GM12878 (cell line): Measurements from ENCODE around the gene VPS8. TPM values are rescaled to one million over a fixed set of nuclear protein-coding genes. Genes with fewer than 3 reads are reported as not detected.
"Not testable (repeated sequence)": the region's sequence is repeated elsewhere in the genome, so short reads cannot be mapped to it uniquely, and the experiment has no call there.

Source experiments
- ATAC-seq: fragments of 200-7000 bp; cut with Tn5 transposase; 3 replicates; pipeline ENCODE4 v1.9.1; 2020; ENCODE audit warnings: mild to moderate bottlenecking, moderate library complexity
- BruUV-seq: library from RNA; stranded (reverse); fragments of 400-500 nt; replicated peaks from 2 replicates; lab custom pipeline; 2021; lab: Mats Ljungman, UMichigan
- CTCF ChIA-PET: fragments of 300-600 bp; sonication (Branson Sonifier 250); formaldehyde crosslinking; extraction: SDS; loops from one replicate; lab custom pipeline; 2021; ENCODE audit warnings: inconsistent platforms; lab: Yijun Ruan, JAX
- POLR2A ChIA-PET: fragments of 350-600 bp; formaldehyde crosslinking; extraction: SDS; loops from one replicate; lab custom pipeline; 2021; ENCODE audit warnings: inconsistent platforms; lab: Charles Lee
- RAD21 ChIA-PET: fragments of 300-600 bp; sonication (Branson Sonifier 250); formaldehyde crosslinking; loops from one replicate; lab custom pipeline; 2023; ENCODE audit warnings: antibody characterized with exemption; ENCODE audit not compliant: unreplicated experiment; lab: Charles Lee
- SMC1A ChIA-PET: fragments of 300-600 bp; sonication (Branson Sonifier 250); formaldehyde crosslinking; loops from one replicate; lab custom pipeline; 2023; ENCODE audit not compliant: unreplicated experiment, uncharacterized antibody; lab: Charles Lee
- DNase-seq: peaks from one replicate; pipeline ENCODE4 v3.0.0-alpha.2; 2011; ENCODE audit warnings: low read depth, low spot score
- FAIRE-seq: peaks from 3 replicates; lab custom pipeline; 2011; peaks lifted over from hg19 to GRCh38; lab: Jason Lieb, UNC
- H2AFZ ChIP-seq: 2 replicates; pipeline ENCODE4 v1.6.0; 2011; ENCODE audit warnings: low read depth, low read length, control low read depth; ENCODE audit not compliant: control insufficient read depth
- H3K27ac ChIP-seq: 2 replicates; pipeline ENCODE4 v1.5.1; 2011; ENCODE audit warnings: control low read depth; ENCODE audit not compliant: control insufficient read depth, insufficient read depth
- H3K27me3 ChIP-seq, 2 experiments: replicated peaks in 1 of 2; 2 replicates each; pipeline versions ENCODE4 v1.6.0 to v1.6.1; 2011; ENCODE audit warnings: low read length in 1 of 2; ENCODE audit not compliant: control insufficient read depth in 2 of 2, insufficient read depth in 2 of 2
- H3K36me3 ChIP-seq, 2 experiments: 2 replicates each; pipeline ENCODE4 v1.5.1; 2011; ENCODE audit warnings: low read length in 1 of 2; ENCODE audit not compliant: control insufficient read depth in 2 of 2, insufficient read depth in 2 of 2
- H3K4me1 ChIP-seq: 2 replicates; pipeline ENCODE4 v1.6.1; 2011; ENCODE audit warnings: mild to moderate bottlenecking, low read length, moderate library complexity, mixed read lengths; ENCODE audit not compliant: control insufficient read depth, insufficient read depth
- H3K4me2 ChIP-seq: 2 replicates; pipeline ENCODE4 v1.6.0; 2011; ENCODE audit warnings: control low read depth; ENCODE audit not compliant: control insufficient read depth, insufficient read depth
- H3K4me3 ChIP-seq: fragments of 200-600 bp; sonication (generic); 2 replicates; pipeline ENCODE4 v1.5.1; 2016
- H3K79me2 ChIP-seq: 2 replicates; pipeline ENCODE4 v1.6.0; 2011; ENCODE audit warnings: low read length; ENCODE audit not compliant: control insufficient read depth, insufficient read depth
- H3K9ac ChIP-seq: 2 replicates; pipeline ENCODE4 v1.8.0; 2011; ENCODE audit warnings: low read length, control low read depth, mixed read lengths; ENCODE audit not compliant: control insufficient read depth, insufficient read depth
- H3K9me3 ChIP-seq: replicated peaks from 3 replicates; pipeline ENCODE4 v1.5.1; 2011; ENCODE audit warnings: mild to moderate bottlenecking, low read length; ENCODE audit not compliant: control insufficient read depth, insufficient read depth
- H4K20me1 ChIP-seq: 2 replicates; pipeline ENCODE4 v1.6.0; 2011; ENCODE audit not compliant: control insufficient read depth, insufficient read depth
- ATF2 ChIP-seq: IDR thresholded peaks from 2 replicates; pipeline ENCODE4 v1.6.1; 2012; ENCODE audit warnings: low read length, inconsistent platforms
- CBFB ChIP-seq: IDR thresholded peaks from 2 replicates; pipeline ENCODE4 v1.6.1; 2016; ENCODE audit warnings: antibody characterized with exemption, low read depth
- E2F8 ChIP-seq: fragments of 450-650 bp; IDR thresholded peaks from 2 replicates; pipeline ENCODE4 v1.6.1; 2018; ENCODE audit warnings: mild to moderate bottlenecking, low read depth, moderate library complexity; ENCODE audit not compliant: partially characterized antibody
- MAX ChIP-seq: IDR thresholded peaks from 2 replicates; pipeline ENCODE4 v1.6.1; 2012; ENCODE audit warnings: low read depth, low read length, improper control_type of control experiment
- PBX3 ChIP-seq: IDR thresholded peaks from 2 replicates; pipeline ENCODE4 v1.6.1; 2011; ENCODE audit warnings: mild to moderate bottlenecking, low read depth, low read length, moderate library complexity; ENCODE audit not compliant: insufficient replicate concordance
- RAD51 ChIP-seq: fragments of 450-650 bp; IDR thresholded peaks from 2 replicates; pipeline ENCODE4 v1.6.1; 2016; ENCODE audit warnings: moderate library complexity, mild to moderate bottlenecking, inconsistent platforms
- SMAD5 ChIP-seq: IDR thresholded peaks from 2 replicates; pipeline ENCODE4 v1.6.1; 2016; ENCODE audit warnings: antibody characterized with exemption, low read depth
- SP1 ChIP-seq: IDR thresholded peaks from one replicate; pipeline ENCODE4 v1.6.1; 2011; ENCODE audit warnings: low read depth, low read length
- ZNF274 ChIP-seq: IDR thresholded peaks from one replicate; pipeline ENCODE4 v1.8.0; 2011; ENCODE audit not compliant: insufficient read length, insufficient read depth
- WGBS: methylation state at CpG from one replicate; pipeline ENCODE4 v1.1.6; 2016; ENCODE audit warnings: low lambda C conversion rate; ENCODE audit not compliant: insufficient replicate concordance, insufficient coverage; ENCODE audit errors: missing lambda C conversion rate; 5-methylcytosine and 5-hydroxymethylcytosine counted together
- in situ Hi-C: fragments of 300-500 bp; cut with MboI; formaldehyde crosslinking; loops from 9 replicates; pipeline ENCODE4 v1.14.3; 2018; ENCODE audit warnings: mixed read lengths
- intact Hi-C: fragments of 100-400 bp; cut with micrococcal nuclease; formaldehyde crosslinking; loops from one replicate; pipeline ENCODE4 v1.14.2; 2022; ENCODE audit not compliant: unreplicated experiment
- polyA plus RNA-seq, 11 experiments: library from polyadenylated mRNA; depleted of rRNA in 4 of 11; unstranded in 6 of 11; stranded (reverse) in 5 of 11; fragments of >200 nt; fragmentation: Nextera tagmentation in 4 of 11; fragmentation: Illumina TruSeq in 1 of 11; extraction: Ambion mirVana in 4 of 11; extraction: Trizol in 1 of 11; gene quantifications; 1 replicate in 1 of 11; 2 replicates in 10 of 11; pipeline versions ENCODE4 v1.2.1 to v1.2.3, GENCODE V29; 2011 to 2016; ENCODE audit warnings: inconsistent platforms in 2 of 11, missing spikeins in 2 of 11, low read depth in 1 of 11
- total RNA-seq, 4 experiments: library from RNA; depleted of rRNA in 3 of 4; stranded (reverse); fragments of >200 nt in 3 of 4; fragmentation: Illumina TruSeq in 1 of 4; extraction: Trizol in 1 of 4; gene quantifications; 2 replicates each; pipeline versions ENCODE4 v1.2.1 to v1.2.3, GENCODE V29; 2013 to 2021

The VPS8 gene
- total and polyA plus RNA-seq, 10 of the 15 experiments (the other 5 are each of a cell fraction or from before 2014, with no cell fraction given): 8.9 to 34.7 (median 20.9) TPM

- TF ChIP-seq ATF2 (no peak), SP1 (no peak), PBX3 (no peak), MAX (no peak), ZNF274 (no peak), SMAD5 (no peak), RAD51 (no peak), CBFB (no peak), E2F8 (no peak)
Observed at GRCh38 chr3:184993394-184993793, 181.4 kb downstream of the VPS8 start (continued).

- H3K27ac ChIP-seq, H3K79me2 ChIP-seq, H3K4me3 ChIP-seq, ATAC-seq, intact Hi-C loops, H2AFZ ChIP-seq, H3K4me1 ChIP-seq, RAD21 ChIA-PET, H3K9ac ChIP-seq, POLR2A ChIA-PET, BruUV-seq, DNase-seq, H3K36me3 ChIP-seq, CTCF ChIA-PET, H3K4me2 ChIP-seq, H4K20me1 ChIP-seq, SMC1A ChIA-PET, FAIRE-seq, H3K9me3 ChIP-seq, in situ Hi-C loops, H3K27me3 ChIP-seq: not testable (repeated sequence)
- 98% methylated on average over 9 of the region's 28 CpGs for WGBS
Observed at GRCh38 chr3:185003876-185004275, 191.9 kb downstream of the VPS8 start.
